Measurements from ENCODE around the gene ACVR1B. TPM values are rescaled to one million over a fixed set of nuclear protein-coding genes. Genes with fewer than 3 reads are reported as not detected.

The ACVR1B gene
- total and polyA plus RNA-seq, 7 donors: 7.2 to 30.7 (median 9.8) TPM

GRCh38 chr12:51910168-51910567 lies 41.3 kb upstream of the ACVR1B start:
- Histone ChIP-seq H3K4me1 (peaks cover 0 to 40% (median 30%) of the 10 kb centered on the region in 4 donors), H3K27me3 (peaks cover 14 to 40% (median 18%) of the 10 kb centered on the region in 3 donors), H3K36me3 (no peaks in the 10 kb centered on the region), H3K4me3 (no peak overlapping the region), H3K27ac (peak overlapping the region; percentile 19 to 90 (median 42)), H3K9me3 (no peaks in the 10 kb centered on the region)
- WGBS, 2 donors: 80 to 88% methylated on average over 6 of the region's 6 CpGs
- no peak for TF ChIP-seq POLR2AphosphoS5 (IDR thresholded peaks at IDR 0.05)
- TF ChIP-seq POLR2A (IDR thresholded peaks at IDR 0.05): no peak
- no peak for TF ChIP-seq EP300 (IDR thresholded peaks at IDR 0.05)
- no peak for TF ChIP-seq CTCF (IDR thresholded peaks at IDR 0.05)
- intact Hi-C loops (cut with DNase I): no loop called here
- DNase-seq: peak; percentile 17

GRCh38 chr12:51910691-51911090 lies 40.8 kb upstream of the ACVR1B start:
- WGBS, 2 donors: 70 to 79% methylated on average over 3 of the region's 3 CpGs
- TF ChIP-seq POLR2A (IDR thresholded peaks at IDR 0.05) (no peak), EP300 (IDR thresholded peaks at IDR 0.05) (no peak), CTCF (IDR thresholded peaks at IDR 0.05) (no peak), POLR2AphosphoS5 (IDR thresholded peaks at IDR 0.05) (no peak)
- intact Hi-C loops (cut with DNase I): no loop called here
- Histone ChIP-seq H3K4me3 (no peak overlapping the region), H3K27me3 (peaks cover 14 to 40% (median 18%) of the 10 kb centered on the region in 3 donors), H3K36me3 (peaks cover 0 to 2% (median 0%) of the 10 kb centered on the region in 4 donors), H3K27ac (peak overlapping the region; percentile 19 to 90 (median 42)), H3K4me1 (peaks cover 0 to 40% (median 30%) of the 10 kb centered on the region in 4 donors), H3K9me3 (no peaks in the 10 kb centered on the region)
- DNase-seq: peak; percentile 69

GRCh38 chr12:51911307-51911706 lies 40.2 kb upstream of the ACVR1B start:
- intact Hi-C loops (cut with DNase I): no loop called here
- Histone ChIP-seq H3K4me1 (peaks cover 0 to 34% (median 27%) of the 10 kb centered on the region in 4 donors), H3K27ac (peak overlapping the region; percentile 19 to 90 (median 42)), H3K4me3 (no peak overlapping the region), H3K27me3 (peaks cover 14 to 37% (median 18%) of the 10 kb centered on the region in 3 donors), H3K9me3 (no peaks in the 10 kb centered on the region), H3K36me3 (peaks cover 0 to 8% (median 0%) of the 10 kb centered on the region in 4 donors)
- no peak for TF ChIP-seq POLR2AphosphoS5 (IDR thresholded peaks at IDR 0.05)
- no peak for TF ChIP-seq CTCF (IDR thresholded peaks at IDR 0.05)
- no peak for TF ChIP-seq EP300 (IDR thresholded peaks at IDR 0.05)
- no peak for TF ChIP-seq POLR2A (IDR thresholded peaks at IDR 0.05)
- WGBS, 2 donors: 77 to 78% methylated on average over 6 of the region's 6 CpGs
- peak; percentile 57 for DNase-seq

GRCh38 chr12:51911788-51912711 lies 39.4 kb upstream of the ACVR1B start:
- Histone ChIP-seq H3K27me3 (peaks cover 6 to 30% (median 13%) of the 10 kb centered on the region in 3 donors), H3K4me3 (peak overlapping the region in 2 of 4 donors; percentile 2 to 19)
- intact Hi-C loops (cut with DNase I): no loop called here

More at GRCh38 chr12:51911788-51912711, 39.4 kb upstream of the ACVR1B start:
- Histone ChIP-seq H3K36me3 (peaks cover 0 to 9% (median 0%) of the 10 kb centered on the region in 4 donors), H3K9me3 (no peaks in the 10 kb centered on the region), H3K27ac (peak overlapping the region; percentile 23 to 90 (median 42)), H3K4me1 (peaks cover 0 to 27% (median 20%) of the 10 kb centered on the region in 4 donors)
- peak in 1 of 4 donors; percentile 17 for TF ChIP-seq POLR2AphosphoS5 (IDR thresholded peaks at IDR 0.05)
- TF ChIP-seq POLR2A (IDR thresholded peaks at IDR 0.05): no peak
- 31 to 50% methylated on average over 8 of the region's 8 CpGs for WGBS, 2 donors
- peak; percentile 72 for DNase-seq
